SK-N-MC (cell line): ENCODE results near the gene TIGD6.

Experiments used
- EZH2 ChIP-seq: fragments of 200-600 bp; sonication (generic); IDR thresholded peaks from one replicate; pipeline ENCODE4 v1.6.1; 2017; ENCODE audit warnings: antibody characterized with exemption
- POLR2AphosphoS5 ChIP-seq: IDR thresholded peaks from 2 replicates; pipeline ENCODE4 v1.6.1; 2012; ENCODE audit warnings: mild to moderate bottlenecking, low read depth, low read length, borderline replicate concordance

- TF ChIP-seq EZH2 (no peak), POLR2AphosphoS5 (no peak)
These were observed 4.1 kb downstream of the TIGD6 start for GRCh38 chr5:149996205-149996890.
